Erythroblast (primary cell): ENCODE results near the gene ADGRG4.

Source experiments
- GATA1 ChIP-seq: IDR thresholded peaks from 2 replicates; pipeline ENCODE4 v1.6.1; 2011; ENCODE audit warnings: low read depth, mild to moderate bottlenecking, control low read depth, low read length, moderate library complexity
- POLR2A ChIP-seq: IDR thresholded peaks from 2 replicates; pipeline ENCODE4 v1.6.1; 2011; ENCODE audit warnings: mild to moderate bottlenecking, low read length

- TF ChIP-seq POLR2A: no peak
- no peak for TF ChIP-seq GATA1
Measured at GRCh38 chrX:136303041-136303440, 2.3 kb downstream of the ADGRG4 start.
